Activated T-cell treated with anti-CD3 and anti-CD28 coated beads for 48 hours (primary cell): ENCODE results near the gene TEX51.

Source experiments
- DNase-seq: peaks from one replicate; pipeline ENCODE4 v3.0.0-alpha.2; 2020; ENCODE audit warnings: low read depth

The TEX51 gene

GRCh38 chr2:126914811-126915500, 16.3 kb downstream of the TEX51 start:
- DNase-seq: no peak

GRCh38 chr2:126915903-126916302, 17.2 kb downstream of the TEX51 start:
- DNase-seq: no peak

GRCh38 chr2:126916744-126917143, 18.1 kb downstream of the TEX51 start:
- no peak for DNase-seq

GRCh38 chr2:126921066-126921465, 22.4 kb downstream of the TEX51 start:
- DNase-seq: no peak

- no peak for DNase-seq
Measured at GRCh38 chr2:126930970-126931590, 32.4 kb downstream of the TEX51 start.

- DNase-seq: no peak
Measured at GRCh38 chr2:126932529-126932928, 33.8 kb downstream of the TEX51 start.

- no peak for DNase-seq
Measured at GRCh38 chr2:126932966-126933710, 34.4 kb downstream of the TEX51 start.

- DNase-seq: no peak
Measured at GRCh38 chr2:126933711-126934091, 35.0 kb downstream of the TEX51 start.

GRCh38 chr2:126934809-126935208, 36.1 kb downstream of the TEX51 start:
- DNase-seq: no peak

GRCh38 chr2:126935774-126936173, 37.1 kb downstream of the TEX51 start:
- DNase-seq: no peak

- DNase-seq: no peak
Measured at GRCh38 chr2:126936219-126936723, 37.6 kb downstream of the TEX51 start.

- no peak for DNase-seq
Measured at GRCh38 chr2:126940331-126940730, 41.6 kb downstream of the TEX51 start.

- DNase-seq: no peak
Measured at GRCh38 chr2:126942427-126943203, 43.9 kb downstream of the TEX51 start.

- no peak for DNase-seq
Measured at GRCh38 chr2:126943612-126944348, 45.1 kb downstream of the TEX51 start.

- DNase-seq: no peak
Measured at GRCh38 chr2:126945118-126945517, 46.4 kb downstream of the TEX51 start.

- DNase-seq: no peak
Measured at GRCh38 chr2:126946318-126947102, 47.8 kb downstream of the TEX51 start.

GRCh38 chr2:126947103-126947429, 48.4 kb downstream of the TEX51 start:
- no peak for DNase-seq

- no peak for DNase-seq
Measured at GRCh38 chr2:126949775-126950174, 51.1 kb downstream of the TEX51 start.

GRCh38 chr2:126950504-126950903, 51.8 kb downstream of the TEX51 start:
- no peak for DNase-seq
